GM12878 (cell line): ENCODE measurements around the gene ADNP2. TPM values are rescaled to one million over a fixed set of nuclear protein-coding genes. Genes with fewer than 3 reads are reported as not detected.

Source experiments
- ATAC-seq: fragments of 200-7000 bp; cut with Tn5 transposase; 3 replicates; pipeline ENCODE4 v1.9.1; 2020; ENCODE audit warnings: mild to moderate bottlenecking, moderate library complexity
- BruUV-seq: library from RNA; stranded (reverse); fragments of 400-500 nt; replicated peaks from 2 replicates; lab custom pipeline; 2021; lab: Mats Ljungman, UMichigan
- CTCF ChIA-PET: fragments of 300-600 bp; sonication (Branson Sonifier 250); formaldehyde crosslinking; extraction: SDS; loops from one replicate; lab custom pipeline; 2021; ENCODE audit warnings: inconsistent platforms; lab: Yijun Ruan, JAX
- POLR2A ChIA-PET: fragments of 350-600 bp; formaldehyde crosslinking; extraction: SDS; loops from one replicate; lab custom pipeline; 2021; ENCODE audit warnings: inconsistent platforms; lab: Charles Lee
- RAD21 ChIA-PET: fragments of 300-600 bp; sonication (Branson Sonifier 250); formaldehyde crosslinking; loops from one replicate; lab custom pipeline; 2023; ENCODE audit warnings: antibody characterized with exemption; ENCODE audit not compliant: unreplicated experiment; lab: Charles Lee
- SMC1A ChIA-PET: fragments of 300-600 bp; sonication (Branson Sonifier 250); formaldehyde crosslinking; loops from one replicate; lab custom pipeline; 2023; ENCODE audit not compliant: unreplicated experiment, uncharacterized antibody; lab: Charles Lee
- DNase-seq: peaks from one replicate; pipeline ENCODE4 v3.0.0-alpha.2; 2011; ENCODE audit warnings: low read depth, low spot score
- FAIRE-seq: peaks from 3 replicates; lab custom pipeline; 2011; peaks lifted over from hg19 to GRCh38; lab: Jason Lieb, UNC
- H2AFZ ChIP-seq: 2 replicates; pipeline ENCODE4 v1.6.0; 2011; ENCODE audit warnings: low read depth, low read length, control low read depth; ENCODE audit not compliant: control insufficient read depth
- H3K27ac ChIP-seq: 2 replicates; pipeline ENCODE4 v1.5.1; 2011; ENCODE audit warnings: control low read depth; ENCODE audit not compliant: control insufficient read depth, insufficient read depth
- H3K27me3 ChIP-seq, 2 experiments: replicated peaks in 1 of 2; 2 replicates each; pipeline versions ENCODE4 v1.6.0 to v1.6.1; 2011; ENCODE audit warnings: low read length in 1 of 2; ENCODE audit not compliant: control insufficient read depth in 2 of 2, insufficient read depth in 2 of 2
- H3K36me3 ChIP-seq, 2 experiments: 2 replicates each; pipeline ENCODE4 v1.5.1; 2011; ENCODE audit warnings: low read length in 1 of 2; ENCODE audit not compliant: control insufficient read depth in 2 of 2, insufficient read depth in 2 of 2
- H3K4me1 ChIP-seq: 2 replicates; pipeline ENCODE4 v1.6.1; 2011; ENCODE audit warnings: mild to moderate bottlenecking, low read length, moderate library complexity, mixed read lengths; ENCODE audit not compliant: control insufficient read depth, insufficient read depth
- H3K4me2 ChIP-seq: 2 replicates; pipeline ENCODE4 v1.6.0; 2011; ENCODE audit warnings: control low read depth; ENCODE audit not compliant: control insufficient read depth, insufficient read depth
- H3K4me3 ChIP-seq: fragments of 200-600 bp; sonication (generic); 2 replicates; pipeline ENCODE4 v1.5.1; 2016
- H3K79me2 ChIP-seq: 2 replicates; pipeline ENCODE4 v1.6.0; 2011; ENCODE audit warnings: low read length; ENCODE audit not compliant: control insufficient read depth, insufficient read depth
- H3K9ac ChIP-seq: 2 replicates; pipeline ENCODE4 v1.8.0; 2011; ENCODE audit warnings: low read length, control low read depth, mixed read lengths; ENCODE audit not compliant: control insufficient read depth, insufficient read depth
- H3K9me3 ChIP-seq: replicated peaks from 3 replicates; pipeline ENCODE4 v1.5.1; 2011; ENCODE audit warnings: mild to moderate bottlenecking, low read length; ENCODE audit not compliant: control insufficient read depth, insufficient read depth
- H4K20me1 ChIP-seq: 2 replicates; pipeline ENCODE4 v1.6.0; 2011; ENCODE audit not compliant: control insufficient read depth, insufficient read depth
- EP300 ChIP-seq, 2 experiments: fragments of 150-350 bp in 1 of 2; IDR thresholded peaks; 2 replicates each; pipeline ENCODE4 v1.6.1; 2011 to 2012; ENCODE audit warnings: low read depth in 2 of 2, low read length in 2 of 2, borderline replicate concordance in 1 of 2, improper control_type of control experiment in 1 of 2, inconsistent platforms in 1 of 2; ENCODE audit not compliant: control insufficient read depth in 1 of 2
- GABPA ChIP-seq: IDR thresholded peaks from 2 replicates; pipeline ENCODE4 v1.6.1; 2014; ENCODE audit warnings: antibody characterized with exemption, low read depth, mild to moderate bottlenecking, inconsistent platforms
- HDGF ChIP-seq: fragments of 450-650 bp; IDR thresholded peaks from 2 replicates; pipeline ENCODE4 v1.6.1; 2016; ENCODE audit warnings: antibody characterized with exemption
- IKZF1 ChIP-seq: fragments of 450-650 bp; conservative IDR thresholded peaks from 2 replicates; pipeline ENCODE4 v1.6.1; 2017; ENCODE audit warnings: antibody characterized with exemption, mild to moderate bottlenecking
- LARP7 ChIP-seq: fragments of 450-650 bp; IDR thresholded peaks from 2 replicates; pipeline ENCODE4 v1.6.1; 2017; ENCODE audit warnings: mild to moderate bottlenecking
- NFIC ChIP-seq: IDR thresholded peaks from 2 replicates; pipeline ENCODE4 v1.6.1; 2012; ENCODE audit warnings: low read depth, mild to moderate bottlenecking, inconsistent platforms, low read length, moderate library complexity
- NFXL1 ChIP-seq: fragments of 450-650 bp; IDR thresholded peaks from 2 replicates; pipeline ENCODE4 v1.6.1; 2017; ENCODE audit warnings: antibody characterized with exemption, mild to moderate bottlenecking, borderline replicate concordance
- PAX8 ChIP-seq: fragments of 450-650 bp; IDR thresholded peaks from 2 replicates; pipeline ENCODE4 v1.6.1; 2017; ENCODE audit warnings: mild to moderate bottlenecking, moderate library complexity
- POLR2AphosphoS5 ChIP-seq: IDR thresholded peaks from 2 replicates; pipeline ENCODE4 v1.6.1; 2011; ENCODE audit warnings: mild to moderate bottlenecking, low read length, inconsistent platforms
- SIX5 ChIP-seq: IDR thresholded peaks from 2 replicates; pipeline ENCODE4 v1.6.1; 2011; ENCODE audit warnings: mild to moderate bottlenecking, low read depth, low read length, moderate library complexity; ENCODE audit not compliant: severe bottlenecking
- TCF12 ChIP-seq: IDR thresholded peaks from 2 replicates; pipeline ENCODE4 v1.6.1; 2011; ENCODE audit warnings: low read depth, mild to moderate bottlenecking, low read length
- ZBTB11 ChIP-seq: fragments of 450-650 bp; formaldehyde crosslinking; IDR thresholded peaks from 2 replicates; pipeline ENCODE4 v1.5.0; 2022; ENCODE audit warnings: mild to moderate bottlenecking, missing genetic modification characterization
- ZBTB33 ChIP-seq: fragments of 450-650 bp; IDR thresholded peaks from 2 replicates; pipeline ENCODE4 v1.6.1; 2017; ENCODE audit warnings: mild to moderate bottlenecking
- WGBS: methylation state at CpG from one replicate; pipeline ENCODE4 v1.1.6; 2016; ENCODE audit warnings: low lambda C conversion rate; ENCODE audit not compliant: insufficient replicate concordance, insufficient coverage; ENCODE audit errors: missing lambda C conversion rate; 5-methylcytosine and 5-hydroxymethylcytosine counted together
- in situ Hi-C: fragments of 300-500 bp; cut with MboI; formaldehyde crosslinking; loops from 9 replicates; pipeline ENCODE4 v1.14.3; 2018; ENCODE audit warnings: mixed read lengths
- intact Hi-C: fragments of 100-400 bp; cut with micrococcal nuclease; formaldehyde crosslinking; loops from one replicate; pipeline ENCODE4 v1.14.2; 2022; ENCODE audit not compliant: unreplicated experiment
- polyA plus RNA-seq, 11 experiments: library from polyadenylated mRNA; depleted of rRNA in 4 of 11; unstranded in 6 of 11; stranded (reverse) in 5 of 11; fragments of >200 nt; fragmentation: Nextera tagmentation in 4 of 11; fragmentation: Illumina TruSeq in 1 of 11; extraction: Ambion mirVana in 4 of 11; extraction: Trizol in 1 of 11; gene quantifications; 1 replicate in 1 of 11; 2 replicates in 10 of 11; pipeline versions ENCODE4 v1.2.1 to v1.2.3, GENCODE V29; 2011 to 2016; ENCODE audit warnings: inconsistent platforms in 2 of 11, missing spikeins in 2 of 11, low read depth in 1 of 11
- total RNA-seq, 4 experiments: library from RNA; depleted of rRNA in 3 of 4; stranded (reverse); fragments of >200 nt in 3 of 4; fragmentation: Illumina TruSeq in 1 of 4; extraction: Trizol in 1 of 4; gene quantifications; 2 replicates each; pipeline versions ENCODE4 v1.2.1 to v1.2.3, GENCODE V29; 2013 to 2021
- TF ChIP-seq, protein P1 (sequence below): fragments of 450-650 bp; formaldehyde crosslinking; IDR thresholded peaks from 2 replicates; pipeline ENCODE4 v1.4.0; 2020; ENCODE audit warnings: mild to moderate bottlenecking, moderate library complexity

ADNP2 gene
- total and polyA plus RNA-seq, 10 of the 15 experiments (the other 5 are each of a cell fraction or from before 2014, with no cell fraction given), result 3.7 to 25.1 (median 13.0) TPM

DNA sequence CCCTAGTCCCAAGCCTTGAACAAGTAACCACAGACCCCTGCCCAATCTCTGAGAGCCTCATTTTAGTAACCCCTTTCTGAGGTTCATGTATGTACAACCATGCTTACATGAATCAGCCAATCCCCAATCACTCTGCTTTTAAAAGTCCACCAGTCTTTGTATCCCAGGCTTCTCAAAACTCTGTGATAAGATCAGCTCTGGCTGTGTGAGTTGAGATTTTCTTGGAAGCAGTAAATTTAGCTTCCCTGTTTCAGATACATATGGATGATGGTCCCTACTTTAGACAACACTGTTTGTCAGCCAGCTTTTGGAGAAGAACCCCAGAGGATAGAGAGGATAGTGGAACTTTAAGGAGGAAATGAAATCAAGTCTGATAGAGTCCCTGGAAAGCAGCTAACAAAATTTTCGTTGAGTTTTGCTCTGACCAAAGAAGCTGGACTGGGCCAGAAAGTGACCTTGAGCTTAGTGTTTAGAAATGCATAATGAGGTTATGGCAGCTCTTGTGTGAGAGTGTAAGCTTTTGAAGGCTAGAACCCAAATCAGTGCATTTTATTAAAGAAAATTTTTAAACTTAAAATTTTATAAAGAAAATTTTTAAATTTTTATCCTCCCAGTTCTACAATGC, 3.7 kb downstream of the ADNP2 start:
- Histone ChIP-seq H3K4me2 (peak overlapping the region; percentile 50; the same call in 1 of the 2 replicates), H2AFZ (no peak overlapping the region), H3K4me3 (no peak overlapping the region), H3K27me3 (no peaks in the 10 kb centered on the region), H3K9me3 (no peaks in the 10 kb centered on the region), H3K27ac (peak overlapping the region; percentile 21; the same call in 1 of the 2 replicates), H4K20me1 (no peaks in the 10 kb centered on the region), H3K36me3 (no peaks in the 10 kb centered on the region), H3K9ac (peak overlapping the region; percentile 6; the same call in 1 of the 2 replicates), H3K4me1 (peaks cover 6% of the 10 kb centered on the region; the same call in 1 of the 2 replicates), H3K79me2 (peaks cover 63% of the 10 kb centered on the region)
- intact Hi-C loops (loop anchor here (2.0 kb wide), 1 partner anchor 34 kb away; no protein-coding TSS in a partner anchor), in situ Hi-C loops (no loop called here)
- ChIA-PET SMC1A (interaction anchor here (1.2 to 2.4 kb wide), 6 partner anchors 10 to 78 kb away, joined by 3 to 11 read pairs (median 8); partner anchors contain the start of gene RBFA), POLR2A (interaction anchor here (0.9 kb wide), 1 partner anchor 10 kb away, joined by 3 read pairs; no protein-coding TSS in a partner anchor), CTCF (interaction anchor here (0.7 to 1.4 kb wide), 5 partner anchors 18 to 78 kb away, joined by 3 to 6 read pairs (median 3); partner anchors contain the start of gene RBFA), RAD21 (interaction anchor here (0.6 to 1.4 kb wide), 4 partner anchors 13 to 168 kb away, joined by 3 to 4 read pairs (median 3); partner anchors contain the start of gene RBFA)
- ATAC-seq (no peak), DNase-seq (no peak), FAIRE-seq (no peak)
- WGBS, result 0% methylated on average over 1 of the region's 1 CpG
- no TSS peak for BruUV-seq
- TF ChIP-seq IKZF1 (no peak), SIX5 (no peak), PAX8 (no peak), POLR2AphosphoS5 (no peak; the same call in 1 of the 2 replicates), LARP7 (no peak), EP300 (IDR thresholded peaks at IDR 0.05; ENCODE audit: borderline replicate concordance in 1 of 2, control insufficient read depth in 1 of 2, low read depth in 2 of 2, low read length in 2 of 2) (no peak), ZBTB33 (no peak), TCF12 (no peak), ZBTB11 (CRISPR knock-in tag) (no peak), NFXL1 (no peak), NFIC (no peak), HDGF (no peak), GABPA (no peak)
- TF ChIP-seq, protein P1, sequence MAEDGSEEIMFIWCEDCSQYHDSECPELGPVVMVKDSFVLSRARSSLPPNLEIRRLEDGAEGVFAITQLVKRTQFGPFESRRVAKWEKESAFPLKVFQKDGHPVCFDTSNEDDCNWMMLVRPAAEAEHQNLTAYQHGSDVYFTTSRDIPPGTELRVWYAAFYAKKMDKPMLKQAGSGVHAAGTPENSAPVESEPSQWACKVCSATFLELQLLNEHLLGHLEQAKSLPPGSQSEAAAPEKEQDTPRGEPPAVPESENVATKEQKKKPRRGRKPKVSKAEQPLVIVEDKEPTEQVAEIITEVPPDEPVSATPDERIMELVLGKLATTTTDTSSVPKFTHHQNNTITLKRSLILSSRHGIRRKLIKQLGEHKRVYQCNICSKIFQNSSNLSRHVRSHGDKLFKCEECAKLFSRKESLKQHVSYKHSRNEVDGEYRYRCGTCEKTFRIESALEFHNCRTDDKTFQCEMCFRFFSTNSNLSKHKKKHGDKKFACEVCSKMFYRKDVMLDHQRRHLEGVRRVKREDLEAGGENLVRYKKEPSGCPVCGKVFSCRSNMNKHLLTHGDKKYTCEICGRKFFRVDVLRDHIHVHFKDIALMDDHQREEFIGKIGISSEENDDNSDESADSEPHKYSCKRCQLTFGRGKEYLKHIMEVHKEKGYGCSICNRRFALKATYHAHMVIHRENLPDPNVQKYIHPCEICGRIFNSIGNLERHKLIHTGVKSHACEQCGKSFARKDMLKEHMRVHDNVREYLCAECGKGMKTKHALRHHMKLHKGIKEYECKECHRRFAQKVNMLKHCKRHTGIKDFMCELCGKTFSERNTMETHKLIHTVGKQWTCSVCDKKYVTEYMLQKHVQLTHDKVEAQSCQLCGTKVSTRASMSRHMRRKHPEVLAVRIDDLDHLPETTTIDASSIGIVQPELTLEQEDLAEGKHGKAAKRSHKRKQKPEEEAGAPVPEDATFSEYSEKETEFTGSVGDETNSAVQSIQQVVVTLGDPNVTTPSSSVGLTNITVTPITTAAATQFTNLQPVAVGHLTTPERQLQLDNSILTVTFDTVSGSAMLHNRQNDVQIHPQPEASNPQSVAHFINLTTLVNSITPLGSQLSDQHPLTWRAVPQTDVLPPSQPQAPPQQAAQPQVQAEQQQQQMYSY (CRISPR knock-in tag), result no peak
